GM21515 (cell line): Measurements from ENCODE around the gene BRD8.
"Not testable (repeated sequence)": the region's sequence is repeated elsewhere in the genome, so short reads cannot be mapped to it uniquely, and the experiment has no call there.

Experiments
- ATAC-seq: cut with Tn5 transposase; IDR thresholded peaks from one replicate; pipeline ENCODE4 v1.9.1; 2021; ENCODE audit not compliant: unreplicated experiment

The BRD8 gene

DNA sequence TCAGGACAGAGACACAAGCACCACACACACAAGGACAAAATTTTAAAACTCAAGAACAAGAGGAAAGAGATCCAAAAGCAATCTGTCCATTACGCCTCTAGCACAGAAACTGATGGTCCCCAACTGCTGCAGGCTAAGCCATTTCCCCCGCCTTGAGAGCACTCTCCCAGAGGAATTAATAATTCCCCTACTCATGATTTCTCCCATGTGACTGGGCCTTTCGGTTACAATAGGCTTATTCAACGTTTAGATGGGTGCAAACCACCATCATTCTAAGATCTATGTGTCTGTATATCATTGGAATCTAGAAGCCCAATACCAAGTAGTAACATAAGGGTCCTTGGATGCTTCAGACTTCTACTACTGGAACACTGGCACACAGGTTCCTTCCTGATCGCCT, 18.8 kb downstream of the BRD8 start:
- no peak for ATAC-seq

DNA sequence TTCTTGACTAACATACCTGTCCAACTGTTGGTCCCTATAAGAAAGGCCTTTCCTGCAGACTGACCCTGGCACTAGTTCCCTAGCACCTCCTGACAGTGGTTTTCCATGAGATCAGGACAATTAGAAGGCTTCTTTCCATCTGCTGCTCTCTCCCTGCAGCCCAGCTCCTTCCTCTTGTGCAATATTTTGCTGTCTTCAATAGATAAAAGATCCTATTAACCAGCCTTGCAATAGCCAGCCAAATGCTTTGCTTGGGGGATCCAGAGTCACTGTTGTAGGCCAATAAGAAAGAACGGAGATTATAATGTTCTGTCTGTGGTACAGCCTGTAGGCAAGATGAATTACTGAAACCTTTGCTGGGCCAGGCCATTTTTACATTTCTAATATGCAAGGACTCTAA, 20.8 kb downstream of the BRD8 start:
- ATAC-seq: no peak

DNA sequence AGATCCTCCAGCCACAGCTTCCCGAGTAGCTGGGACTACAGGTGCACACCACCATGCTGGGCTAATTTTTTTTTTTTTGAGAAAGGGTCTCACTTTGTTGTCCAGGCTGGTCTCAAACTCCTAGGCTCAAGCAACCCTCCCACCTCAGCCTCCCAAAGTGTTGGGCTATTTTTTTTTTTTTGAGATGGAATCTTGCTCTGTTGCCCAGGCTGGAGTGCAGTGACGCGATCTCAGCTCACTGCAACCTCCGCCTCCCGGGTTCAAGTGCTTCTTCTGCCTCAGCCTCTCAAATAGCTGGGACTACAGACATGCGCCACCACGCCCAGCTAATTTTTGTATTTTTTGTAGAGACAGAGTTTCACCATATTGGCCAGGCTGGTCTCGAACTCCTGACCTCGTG, 22.5 kb downstream of the BRD8 start:
- not testable (repeated sequence) for ATAC-seq

DNA sequence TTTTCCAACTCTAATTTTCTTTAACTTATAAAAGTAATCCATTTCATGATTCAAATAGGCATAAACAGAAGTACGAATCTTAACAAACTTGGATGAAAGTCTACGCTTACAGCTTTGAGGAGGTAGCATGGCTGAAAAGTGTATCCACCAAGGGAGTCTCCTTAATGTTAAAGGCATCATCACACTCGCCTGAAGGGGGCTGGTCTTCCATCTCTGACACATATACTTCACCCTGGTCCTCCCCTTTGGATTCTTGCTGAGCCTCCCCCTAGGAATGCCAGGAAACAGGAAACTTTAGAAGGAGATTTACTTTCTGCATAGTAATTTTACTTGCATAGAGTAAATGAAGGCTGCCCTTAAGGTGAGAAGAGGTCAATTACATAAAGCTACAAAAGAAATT, 28.9 kb downstream of the BRD8 start:
- ATAC-seq: no peak

DNA sequence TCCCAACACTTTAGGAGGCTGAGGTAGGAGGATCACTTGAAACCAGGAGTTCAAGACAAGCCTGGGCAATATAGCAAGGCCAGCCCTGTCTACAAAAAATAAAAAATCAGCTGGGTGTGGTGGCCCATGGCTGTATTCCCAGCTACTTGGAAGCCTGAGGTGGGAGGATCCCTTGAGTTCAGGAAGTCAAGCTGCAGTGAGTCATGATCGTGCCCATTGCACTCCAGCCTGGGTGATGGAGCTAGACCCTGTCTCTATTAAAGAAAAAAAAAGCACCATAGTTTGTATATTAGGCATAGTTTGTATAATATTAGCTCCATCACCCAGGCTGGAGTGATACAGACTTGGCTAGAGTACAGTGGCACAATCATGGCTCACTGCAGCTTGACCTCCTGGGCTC, 29.6 kb downstream of the BRD8 start:
- no peak for ATAC-seq

DNA sequence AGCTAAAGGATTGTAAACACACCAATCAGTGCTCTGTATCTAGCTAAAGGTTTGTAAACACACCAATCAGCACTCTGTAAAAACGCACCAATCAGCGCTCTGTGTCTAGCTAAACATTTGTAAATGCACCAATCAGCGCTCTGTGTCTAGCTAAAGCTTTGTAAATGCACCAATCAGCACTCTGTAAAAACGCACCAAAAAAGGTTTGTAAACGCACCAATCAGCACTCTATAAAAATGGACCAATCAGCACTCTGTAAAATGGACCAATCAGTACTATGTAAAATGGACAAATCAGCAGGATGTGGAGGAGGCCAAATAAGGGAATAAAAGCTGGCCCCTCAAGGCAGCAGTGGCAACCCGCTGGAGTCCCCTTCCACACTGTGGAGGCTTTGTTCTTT, 34.9 kb downstream of the BRD8 start:
- not testable (repeated sequence) for ATAC-seq

DNA sequence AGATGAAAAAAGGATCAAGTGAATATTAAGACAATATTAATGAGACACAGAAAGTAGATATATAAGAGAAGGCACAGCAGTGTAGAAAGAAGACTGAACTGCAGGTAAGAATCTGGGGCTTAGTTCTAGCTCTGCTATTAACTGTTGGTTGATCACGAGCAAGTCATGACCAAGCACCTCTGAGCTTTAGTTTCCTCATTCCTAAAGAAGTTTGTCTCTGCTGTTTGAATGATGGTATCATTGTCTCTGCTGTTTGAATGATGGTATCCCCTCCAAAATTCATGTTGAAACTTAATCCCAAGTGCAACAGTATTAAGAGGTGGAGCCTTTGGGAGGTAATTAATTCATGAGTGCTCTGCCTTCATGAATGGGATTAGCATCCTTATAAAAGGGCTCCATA, 36.7 kb downstream of the BRD8 start:
- ATAC-seq: no peak

DNA sequence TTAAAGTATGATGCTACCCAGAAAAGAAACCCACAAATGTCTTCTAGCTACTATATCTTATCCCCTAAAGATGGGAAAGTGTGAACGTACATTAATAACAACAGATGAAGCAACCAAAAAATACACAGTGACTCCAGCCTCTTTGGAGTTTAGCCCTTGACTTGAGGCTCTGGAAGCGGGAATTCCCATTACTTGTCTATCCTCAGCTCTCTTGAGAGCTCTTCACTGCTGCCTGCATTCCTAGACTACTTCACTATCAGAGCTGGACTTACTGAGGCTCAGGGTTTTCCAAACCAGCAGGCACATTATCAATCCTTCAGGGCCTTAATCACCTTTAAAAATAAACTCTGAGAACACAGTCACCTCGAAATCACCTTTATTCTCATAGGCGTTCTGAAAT, 38.2 kb downstream of the BRD8 start:
- ATAC-seq: no peak

DNA sequence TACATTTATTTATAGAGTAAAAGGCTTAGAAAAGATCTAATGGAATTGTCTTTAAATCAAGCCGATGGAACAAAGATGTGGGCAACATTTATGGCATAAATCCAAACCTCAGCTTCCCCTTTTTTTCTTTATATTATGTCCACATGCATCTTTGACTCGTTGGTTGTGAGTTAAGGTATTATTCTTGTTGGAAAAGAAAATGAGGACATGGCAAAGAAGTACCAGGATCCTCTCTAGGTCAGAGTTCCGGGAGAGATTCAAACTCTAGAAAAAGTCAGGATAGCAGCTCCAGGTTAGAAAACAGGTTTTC, 38.7 kb downstream of the BRD8 start:
- ATAC-seq: no peak

DNA sequence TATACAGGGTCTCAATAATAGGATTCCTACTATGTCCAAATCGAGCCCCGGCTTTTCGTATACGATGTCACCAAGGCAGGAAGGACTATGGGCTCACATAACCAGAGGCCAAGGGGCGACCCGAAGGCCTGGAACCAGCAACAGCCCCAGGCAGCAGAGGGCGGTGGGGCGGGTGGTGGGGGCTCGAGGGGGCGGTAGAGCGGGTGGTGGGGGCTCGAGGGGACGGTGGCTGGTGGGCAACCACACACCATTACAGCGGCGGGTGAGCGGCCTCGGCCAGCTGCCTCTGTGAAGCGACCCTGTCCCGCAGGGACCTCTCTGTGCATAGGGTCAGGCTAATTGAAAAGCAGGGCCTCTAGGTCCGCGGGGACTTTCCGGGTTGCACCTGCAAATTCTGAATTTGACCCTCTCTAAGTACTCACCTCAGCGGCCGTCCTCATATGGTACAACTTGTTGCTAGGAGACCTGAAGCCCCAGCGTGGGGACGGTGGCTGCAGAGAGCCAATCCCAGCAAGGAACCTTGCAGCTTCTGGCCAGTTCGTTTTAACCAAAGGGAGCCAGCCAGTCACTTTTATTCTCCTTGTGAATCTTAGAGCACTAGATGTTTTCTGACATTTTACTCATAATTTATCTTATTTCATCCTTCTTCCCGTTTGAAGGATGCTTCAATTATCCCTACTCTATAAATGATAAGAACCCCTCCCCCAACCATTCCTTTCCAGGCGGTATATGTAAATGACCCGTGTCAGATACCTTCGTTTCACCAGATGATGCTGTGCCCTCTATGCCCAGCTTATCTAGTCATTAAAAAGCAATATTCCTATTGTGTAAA, 39.3 kb downstream of the BRD8 start, which contains the start of gene NME5:
TSS of gene NME5 (minus strand) at position 480 of the 832 bp plus-strand sequence. CDS start 648 bp downstream, outside the sequence.
- ATAC-seq: no peak

DNA sequence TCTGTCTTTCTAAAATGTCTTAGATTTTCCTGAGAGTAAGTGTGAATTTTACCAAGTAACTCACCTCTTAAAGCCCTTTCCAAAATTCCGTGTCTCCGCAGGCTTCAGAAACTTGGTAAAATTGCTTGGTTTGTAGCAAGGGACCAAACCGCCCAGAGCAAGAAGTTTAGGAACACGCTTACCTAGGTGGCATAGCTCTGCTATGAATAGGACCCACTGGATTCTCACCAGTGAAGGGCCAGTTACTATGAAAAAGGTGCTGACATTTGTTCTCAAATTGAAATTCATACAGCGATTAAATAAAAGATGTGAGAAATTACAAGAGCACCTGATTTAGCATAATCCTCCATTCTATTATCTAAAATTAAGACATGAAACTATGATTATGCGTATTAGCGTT, 45.9 kb downstream of the BRD8 start:
- no peak for ATAC-seq

DNA sequence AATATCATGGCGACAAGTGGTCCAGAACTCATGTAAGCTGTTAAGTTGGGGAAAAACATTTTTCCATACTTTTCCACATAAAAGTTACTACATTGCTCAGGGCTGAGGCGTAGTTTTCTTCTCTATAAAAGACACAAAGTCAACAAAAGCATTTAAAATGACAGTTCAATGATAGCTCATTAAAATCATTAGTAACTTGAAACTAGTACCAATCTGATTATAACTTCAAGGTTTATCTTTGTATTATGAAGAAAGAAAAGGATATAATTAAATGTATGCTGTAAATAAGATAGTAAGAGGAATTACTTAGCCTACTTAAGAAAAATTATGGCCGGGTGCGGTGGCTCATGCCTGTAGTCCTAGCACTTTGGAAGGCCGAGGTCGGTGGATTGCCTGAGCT, 49.1 kb downstream of the BRD8 start:
- ATAC-seq: no peak

DNA sequence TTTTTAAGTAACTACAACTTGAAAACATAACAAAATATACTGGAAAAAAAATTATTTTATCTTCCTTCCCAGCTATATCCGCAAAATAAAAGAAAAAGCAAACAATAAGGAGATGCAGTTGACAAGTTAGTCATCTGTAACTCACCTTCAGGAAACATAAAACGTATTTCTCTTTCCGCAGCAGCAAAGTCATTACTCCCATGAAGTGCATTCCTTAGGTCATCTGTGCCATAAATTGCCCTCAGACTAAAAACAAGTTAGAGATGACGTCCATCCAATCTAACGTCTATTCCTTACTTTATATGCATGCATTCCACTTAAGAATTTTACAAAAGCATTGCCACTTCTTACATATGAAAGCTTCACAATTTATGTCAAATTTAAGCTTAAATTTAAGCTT, 50.1 kb downstream of the BRD8 start:
- ATAC-seq: no peak

DNA sequence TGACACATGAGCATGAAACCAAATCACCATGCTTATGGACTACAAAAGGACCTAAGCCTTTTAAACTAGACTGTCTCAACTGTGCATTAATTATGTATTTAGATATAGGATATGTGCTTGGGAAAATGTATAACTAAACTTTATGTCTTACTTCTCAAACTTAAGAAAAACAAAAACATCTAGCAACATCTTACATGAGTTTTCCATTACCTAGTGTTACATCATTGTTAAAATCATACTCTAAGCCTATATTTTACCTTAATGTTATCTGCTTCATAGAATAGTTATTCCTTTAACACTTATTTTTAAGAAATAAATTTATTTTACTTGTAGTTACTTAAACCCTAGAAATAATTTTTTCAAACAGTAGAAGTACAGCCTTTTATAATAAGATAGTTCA, 63.2 kb downstream of the BRD8 start:
- ATAC-seq: no peak

DNA sequence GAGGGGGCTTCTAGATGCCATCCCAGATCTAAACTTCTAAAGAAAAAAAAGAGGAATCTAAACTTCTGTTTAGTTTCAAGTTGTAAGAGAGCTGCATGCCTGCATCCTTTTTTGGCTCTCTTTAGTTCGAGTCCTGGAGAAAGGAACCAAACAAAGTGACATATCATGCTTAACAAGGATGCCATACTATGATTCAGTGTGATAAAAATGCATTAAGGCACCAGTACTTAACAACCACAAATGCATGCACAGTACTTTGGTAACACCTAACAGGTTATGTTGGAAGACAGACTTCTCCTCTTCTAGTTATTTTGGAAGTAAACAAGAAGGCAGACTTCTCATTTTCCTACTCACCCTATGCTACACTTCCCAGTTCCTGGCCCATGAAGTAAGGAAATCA, 66.5 kb downstream of the BRD8 start:
- ATAC-seq: no peak

DNA sequence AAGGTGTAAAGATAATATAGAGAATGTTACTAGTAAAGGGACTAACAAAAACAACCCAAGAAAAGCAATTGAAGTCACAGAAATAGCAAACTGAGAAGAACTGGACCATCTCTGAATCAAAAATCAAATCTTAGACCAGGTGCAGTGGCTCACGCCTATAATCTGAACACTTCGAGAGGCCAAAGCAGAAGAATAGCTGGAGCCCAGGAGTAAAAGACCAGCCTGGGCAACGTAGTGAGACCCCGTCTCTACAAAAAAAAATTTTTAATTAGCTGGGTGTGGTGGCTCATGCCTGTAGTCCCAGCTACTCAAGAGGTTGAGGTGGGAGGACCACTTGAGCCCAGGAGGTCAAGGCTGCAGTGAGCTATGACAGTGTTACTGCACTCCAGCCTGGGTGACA, 67.2 kb downstream of the BRD8 start:
- no peak for ATAC-seq

DNA sequence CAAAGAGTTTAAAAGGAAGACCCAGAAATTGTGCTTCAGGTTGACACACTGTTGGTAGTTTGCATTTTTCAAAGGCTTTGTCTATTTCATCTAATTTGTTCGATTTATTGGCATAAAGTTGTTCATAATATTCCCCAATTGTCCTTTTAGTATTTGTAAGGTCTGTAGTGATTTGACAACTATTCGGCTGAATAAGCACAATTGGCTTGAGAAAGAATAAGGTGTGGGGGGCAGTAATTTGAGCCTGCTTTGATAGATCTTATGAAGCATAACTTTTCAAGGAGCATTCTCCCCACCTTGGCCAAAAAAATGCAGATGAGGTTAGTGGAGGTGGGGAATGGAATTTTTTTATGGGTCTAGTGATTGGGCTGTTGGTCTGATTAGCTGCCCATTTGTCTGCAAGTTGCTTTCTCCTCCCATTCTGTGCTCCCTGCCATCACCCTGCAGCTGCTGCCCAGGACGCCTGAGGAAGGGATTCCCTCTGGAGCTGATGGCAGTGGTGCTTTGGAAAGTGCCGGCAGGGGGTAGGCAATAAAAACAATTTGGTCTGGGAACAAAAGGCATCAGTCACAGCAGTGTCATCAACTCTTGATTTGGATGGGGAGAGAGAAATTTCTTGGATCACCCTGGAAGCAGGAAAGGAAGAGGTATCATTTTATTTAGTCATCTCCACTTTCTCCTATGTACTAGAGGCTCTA, 68.0 kb downstream of the BRD8 start:
- ATAC-seq: no peak

DNA sequence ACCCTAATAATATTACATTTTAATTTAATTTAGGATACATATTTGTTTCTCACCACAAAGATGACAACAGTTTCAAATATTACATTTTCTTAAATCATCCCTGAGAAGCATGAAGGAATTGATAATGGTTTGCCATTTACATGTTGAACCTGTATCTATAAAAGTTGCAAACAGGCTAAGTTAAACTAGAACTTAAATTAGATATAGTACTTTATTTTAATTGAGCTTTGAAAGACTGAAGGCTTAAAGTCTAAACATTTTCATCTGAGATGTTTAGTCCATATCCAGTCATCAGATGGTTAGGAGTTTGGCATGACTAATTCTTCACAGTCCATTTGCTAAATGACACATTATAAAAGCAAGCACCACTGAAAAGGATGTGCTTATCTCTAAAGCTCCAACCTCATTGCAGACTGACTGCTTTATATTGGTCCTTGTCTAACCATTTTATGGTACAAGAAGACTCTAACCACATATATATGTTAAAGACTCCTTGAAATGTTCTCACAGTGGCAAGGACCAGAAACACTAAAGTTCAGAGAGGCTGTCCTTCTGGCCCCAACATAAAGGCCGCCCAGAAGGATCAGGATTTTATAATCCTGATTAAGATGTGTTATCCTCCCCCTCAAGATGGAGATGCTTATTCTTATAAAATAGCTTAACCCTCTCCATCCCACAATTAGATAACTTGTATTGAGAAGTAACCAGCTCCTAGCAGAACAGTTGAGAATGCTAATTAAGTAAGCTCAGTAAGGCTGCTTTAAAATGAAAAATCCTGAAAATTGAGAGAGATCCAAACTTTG, 68.8 kb downstream of the BRD8 start:
- no peak for ATAC-seq

DNA sequence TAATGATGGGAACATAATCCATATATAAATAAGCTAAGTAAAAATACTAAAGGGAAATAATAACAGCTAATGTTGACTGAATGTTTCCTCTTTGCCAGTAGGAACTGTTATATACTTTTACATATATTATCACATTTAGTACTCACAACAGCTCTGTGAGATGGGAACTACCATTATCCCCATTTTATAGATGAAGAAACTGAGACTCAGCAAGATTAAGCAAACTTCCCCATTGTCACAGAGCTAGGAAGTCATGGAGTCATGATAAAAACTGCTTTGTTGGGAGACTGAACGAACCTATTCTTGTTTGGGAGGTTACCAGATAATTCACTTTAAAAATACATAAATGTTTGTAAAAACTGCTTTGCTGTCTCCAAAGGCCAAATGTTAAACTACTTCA, 71.2 kb downstream of the BRD8 start:
- ATAC-seq: no peak

DNA sequence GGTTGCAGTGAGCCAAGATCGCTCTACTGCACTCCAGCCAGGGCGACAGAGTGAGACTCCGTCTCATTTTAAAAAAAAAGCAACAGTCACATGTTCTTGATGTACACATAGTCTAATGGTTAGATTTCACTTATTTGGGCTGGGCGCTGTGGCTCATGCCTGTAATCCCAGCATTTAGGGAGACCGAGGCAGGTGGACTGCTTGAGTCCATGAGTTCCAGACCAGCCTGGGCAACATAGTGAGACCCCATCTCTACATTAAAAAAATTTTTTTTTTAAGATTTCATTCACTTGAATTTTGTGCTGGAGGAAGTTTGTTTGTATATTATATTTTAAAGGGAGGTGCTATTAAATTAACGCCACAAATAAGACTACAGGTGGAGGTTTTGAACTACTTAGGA, 72.7 kb downstream of the BRD8 start:
- ATAC-seq: no peak

DNA sequence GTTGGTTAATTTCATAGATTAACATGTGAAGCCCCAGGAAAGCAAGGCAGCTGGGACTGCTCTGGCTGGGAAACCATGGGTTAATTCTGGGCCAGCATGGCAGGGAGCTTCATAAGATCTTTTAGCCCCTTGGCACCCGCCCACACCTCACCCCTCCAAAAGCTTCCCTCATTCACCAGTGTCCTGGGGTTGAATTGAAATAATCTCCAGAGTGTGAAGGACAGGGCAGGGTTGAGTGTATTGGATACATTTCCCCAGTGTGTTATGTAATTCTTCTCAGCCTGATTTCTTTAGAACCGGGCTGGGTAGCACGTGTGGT, 75.2 kb downstream of the BRD8 start:
- ATAC-seq: no peak
